GM19395 (cell line): ENCODE data around the gene SLC47A2.
"Not testable (repeated sequence)": the region's sequence is repeated elsewhere in the genome, so short reads cannot be mapped to it uniquely, and the experiment has no call there.

Experiments used
- ATAC-seq: cut with Tn5 transposase; IDR thresholded peaks from one replicate; pipeline ENCODE4 v1.9.1; 2021; ENCODE audit warnings: mild to moderate bottlenecking, moderate library complexity; ENCODE audit not compliant: unreplicated experiment

Gene SLC47A2, protein sequence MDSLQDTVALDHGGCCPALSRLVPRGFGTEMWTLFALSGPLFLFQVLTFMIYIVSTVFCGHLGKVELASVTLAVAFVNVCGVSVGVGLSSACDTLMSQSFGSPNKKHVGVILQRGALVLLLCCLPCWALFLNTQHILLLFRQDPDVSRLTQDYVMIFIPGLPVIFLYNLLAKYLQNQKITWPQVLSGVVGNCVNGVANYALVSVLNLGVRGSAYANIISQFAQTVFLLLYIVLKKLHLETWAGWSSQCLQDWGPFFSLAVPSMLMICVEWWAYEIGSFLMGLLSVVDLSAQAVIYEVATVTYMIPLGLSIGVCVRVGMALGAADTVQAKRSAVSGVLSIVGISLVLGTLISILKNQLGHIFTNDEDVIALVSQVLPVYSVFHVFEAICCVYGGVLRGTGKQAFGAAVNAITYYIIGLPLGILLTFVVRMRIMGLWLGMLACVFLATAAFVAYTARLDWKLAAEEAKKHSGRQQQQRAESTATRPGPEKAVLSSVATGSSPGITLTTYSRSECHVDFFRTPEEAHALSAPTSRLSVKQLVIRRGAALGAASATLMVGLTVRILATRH

DNA sequence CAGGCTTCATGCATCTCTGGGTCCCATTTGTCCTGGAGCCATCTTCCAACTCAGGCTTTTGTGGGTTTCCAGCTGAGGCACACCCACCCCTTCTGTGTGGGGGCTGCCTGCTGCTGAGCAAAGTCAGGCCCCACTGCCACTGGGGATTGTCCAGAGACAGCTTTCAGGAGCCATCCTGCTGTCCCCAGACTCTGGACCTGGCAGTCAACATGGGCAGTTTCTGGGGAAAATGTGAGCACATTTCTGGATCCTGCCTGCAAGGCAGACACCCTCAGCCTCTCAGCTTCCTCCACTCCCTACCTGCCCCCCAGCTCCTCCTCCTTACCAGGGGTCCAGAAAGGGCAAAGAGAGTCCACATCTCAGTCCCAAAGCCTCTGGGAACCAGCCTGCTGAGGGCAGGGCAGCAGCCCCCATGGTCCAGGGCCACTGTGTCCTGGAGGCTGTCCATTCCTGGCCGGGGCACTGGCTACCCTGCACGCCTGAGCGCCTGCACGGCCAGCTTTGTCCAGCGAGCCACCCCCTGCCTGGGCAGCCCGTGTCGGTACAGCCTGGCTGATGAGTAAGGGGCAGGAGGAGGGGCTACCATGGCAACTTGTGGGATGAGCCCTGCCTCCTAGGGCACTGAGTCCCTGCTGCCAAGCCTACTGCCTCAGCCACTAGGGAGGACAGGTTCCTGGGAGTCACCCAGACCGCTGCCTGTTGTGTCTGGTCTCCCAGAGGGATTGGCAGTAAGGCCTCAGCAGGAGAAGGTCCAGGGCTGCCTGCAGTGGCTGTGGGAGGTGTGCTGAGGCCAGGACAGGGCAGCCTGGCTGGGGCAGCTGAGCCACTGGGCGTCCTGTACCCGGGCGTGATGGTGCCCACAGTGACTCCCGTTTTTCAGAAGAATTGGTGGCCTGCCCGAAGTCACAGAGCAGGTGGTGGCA, at the start of gene SLC47A2:
Gene SLC47A2, minus strand, starts transcription at position 477 of the 923 bp plus-strand sequence. Its CDS starts 29 bp downstream, at position 448.
- no peak for ATAC-seq

DNA sequence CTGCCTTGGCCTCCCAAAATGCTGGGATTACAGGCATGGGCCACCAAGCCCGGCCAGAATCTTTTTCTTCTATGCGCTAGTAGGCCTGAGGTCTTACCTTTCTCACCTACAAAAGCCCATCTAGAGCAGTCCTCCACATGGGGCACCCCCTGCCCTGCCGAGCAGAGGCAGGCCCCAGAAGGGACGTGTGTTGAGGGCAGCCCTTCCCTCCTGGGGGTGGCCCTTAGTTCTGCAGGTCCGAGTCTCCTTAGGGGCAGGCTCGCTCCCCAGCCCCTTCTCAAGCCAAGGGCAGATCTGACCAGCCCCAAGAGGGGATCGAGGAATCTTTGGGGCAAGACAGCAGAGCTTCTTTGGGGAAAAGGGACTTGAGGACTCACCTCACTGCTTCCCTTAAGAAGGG, 49.6 kb upstream of the SLC47A2 start:
- ATAC-seq: no peak

DNA sequence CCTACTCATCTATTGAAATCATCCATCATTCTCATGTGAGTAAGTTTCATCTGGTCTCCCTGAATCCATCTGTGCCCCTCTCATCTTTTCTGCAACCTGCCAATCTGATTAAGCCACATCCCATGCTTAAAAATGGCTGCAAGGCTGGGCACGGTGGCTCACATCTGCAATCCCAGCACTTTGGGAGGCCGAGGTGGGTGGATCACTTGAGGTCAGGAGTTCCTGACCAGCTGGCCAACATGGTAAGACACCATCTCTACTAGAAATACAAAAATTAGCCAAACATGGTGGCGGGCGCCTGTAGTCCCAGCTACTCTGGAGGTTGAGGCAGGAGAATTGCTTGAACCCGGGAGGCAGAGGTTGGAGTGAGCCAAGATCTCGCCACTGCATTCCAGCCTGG, 47.6 kb upstream of the SLC47A2 start:
- not testable (repeated sequence) for ATAC-seq

DNA sequence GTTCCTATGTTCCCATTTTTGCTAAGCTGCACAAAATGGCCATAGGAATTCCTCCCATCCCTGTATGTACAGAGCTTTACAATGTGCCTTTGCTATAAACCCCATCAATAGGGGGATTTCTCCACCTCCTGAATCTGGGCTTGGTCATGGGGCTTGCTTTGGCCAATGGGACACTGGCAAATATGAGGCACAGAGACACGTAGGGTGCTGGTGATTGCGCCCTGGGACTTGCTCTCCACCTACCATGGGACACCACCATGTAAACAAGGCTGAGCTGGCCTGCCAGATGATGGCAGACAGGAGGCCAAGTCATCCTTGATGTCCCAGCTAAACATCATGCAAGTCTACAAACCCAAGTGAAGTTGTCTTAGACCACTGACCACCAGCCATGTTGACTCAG, 47.0 kb upstream of the SLC47A2 start:
- ATAC-seq: no peak

DNA sequence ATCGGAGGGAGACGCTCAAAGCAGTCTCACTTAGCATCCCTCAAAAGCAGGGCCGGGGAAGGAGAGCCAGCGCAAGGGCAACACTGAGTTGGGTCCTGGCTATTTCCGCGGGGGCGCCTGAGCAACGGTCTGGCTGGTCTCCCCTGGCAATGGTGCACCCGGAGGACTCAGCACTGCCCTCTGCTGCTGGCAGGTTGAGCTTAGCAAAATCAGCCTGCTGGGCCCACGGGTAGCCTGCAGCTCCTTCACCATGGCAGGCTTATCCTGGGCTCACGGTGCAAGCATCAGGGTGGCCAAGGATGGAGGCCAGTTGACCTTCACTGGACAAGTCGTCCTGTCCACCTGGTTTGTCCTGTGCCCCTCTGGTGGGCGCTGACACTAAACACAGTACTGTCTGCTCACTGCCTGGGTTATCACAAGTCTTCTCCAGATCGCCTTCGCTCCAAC, 46.2 kb upstream of the SLC47A2 start:
- ATAC-seq: no peak

DNA sequence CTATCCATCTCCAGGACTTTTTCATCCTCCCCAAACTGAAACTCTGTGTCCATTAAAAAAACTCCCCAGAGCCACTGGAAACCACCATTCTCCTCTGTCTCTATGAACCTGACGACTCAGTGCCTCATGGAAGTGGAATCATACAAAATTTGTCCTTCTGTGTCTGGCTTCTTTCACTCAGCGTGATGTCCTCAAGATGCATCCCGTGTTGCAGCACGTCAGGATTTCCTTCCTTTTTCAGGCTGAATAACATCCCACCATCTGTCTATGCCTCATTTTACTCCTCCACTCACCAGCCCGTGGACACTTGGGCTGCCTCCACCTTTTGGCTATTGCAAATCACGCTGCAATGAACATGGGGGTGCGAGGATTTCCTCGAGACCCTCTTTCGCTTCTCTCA, 44.4 kb upstream of the SLC47A2 start:
- no peak for ATAC-seq

DNA sequence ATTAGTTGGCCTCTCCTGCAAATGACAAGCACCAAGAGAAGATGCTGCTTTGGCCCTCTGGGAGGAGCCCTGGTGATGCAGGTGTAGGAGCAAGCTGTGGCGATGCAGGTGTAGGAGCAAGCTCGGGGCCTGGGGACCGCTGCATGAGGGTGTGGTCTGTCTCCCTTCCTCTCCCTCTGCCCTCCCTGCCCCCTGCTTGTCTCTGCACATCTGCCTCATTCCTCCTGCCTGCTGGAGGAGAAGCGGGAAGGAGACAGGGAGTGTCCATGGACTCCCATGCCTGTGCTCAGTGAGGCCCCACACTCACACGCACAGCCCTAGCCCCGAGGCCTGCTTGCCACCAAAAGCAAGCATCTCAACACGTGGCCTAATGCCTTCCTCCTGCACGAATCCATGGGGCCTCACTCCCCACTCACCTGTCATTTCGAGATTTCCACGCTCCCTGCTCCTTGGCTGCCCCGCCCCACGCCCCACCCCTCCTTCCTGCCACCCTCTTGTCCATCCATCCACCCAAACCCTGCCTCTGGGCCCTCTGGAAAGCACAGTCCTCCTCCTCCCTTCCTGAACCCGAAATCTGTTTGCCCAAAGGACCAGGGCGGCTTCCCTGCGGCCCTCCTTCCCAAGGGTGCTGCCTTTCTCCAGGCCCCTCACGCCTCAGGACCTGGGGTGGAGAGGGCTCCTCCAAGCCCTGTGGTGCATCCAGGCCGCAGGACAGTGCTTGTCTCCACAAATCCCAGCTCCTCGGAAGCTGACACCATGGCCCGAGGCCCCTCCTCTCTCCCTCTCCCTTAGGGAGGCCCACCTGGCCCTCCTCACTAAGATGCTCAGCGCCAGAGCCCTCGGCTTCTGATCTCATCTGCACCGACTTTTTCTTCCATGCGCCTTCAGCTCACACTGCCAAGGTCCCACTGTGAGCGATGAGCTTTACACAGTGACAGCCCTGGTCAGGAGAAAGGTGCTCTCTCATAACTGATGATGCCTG, 43.5 kb upstream of the SLC47A2 start:
- ATAC-seq: no peak

DNA sequence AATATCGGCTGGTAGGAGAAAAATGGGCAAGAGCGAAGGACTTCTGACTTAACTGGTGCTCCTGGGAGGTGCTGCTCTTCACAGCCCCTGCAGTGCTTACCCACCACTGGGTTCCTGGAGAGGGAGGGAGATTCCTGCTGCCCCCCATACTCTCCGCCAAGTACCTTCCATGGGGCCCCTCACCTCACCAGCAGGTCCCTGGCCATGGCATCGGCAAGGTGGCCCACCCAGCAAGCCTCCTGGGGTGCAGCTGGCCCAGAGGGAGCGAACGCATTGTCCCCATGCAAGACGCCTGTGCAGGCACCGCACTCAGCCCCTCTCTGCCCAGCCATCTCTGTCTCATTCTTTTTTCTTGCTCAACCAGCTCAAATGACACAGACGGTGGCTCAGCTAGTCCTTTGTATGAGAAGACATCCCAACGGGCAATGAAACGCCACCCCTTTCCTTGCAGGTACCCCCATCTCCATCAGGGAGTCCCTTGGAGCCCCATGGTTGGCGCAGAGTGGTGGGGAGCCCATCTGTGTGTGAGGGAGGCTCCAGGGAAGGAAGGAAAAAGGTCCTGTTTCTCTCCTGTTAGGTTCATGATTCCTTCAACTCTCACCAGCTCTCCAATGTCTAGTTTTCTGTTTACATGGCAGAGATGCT, 41.3 kb upstream of the SLC47A2 start:
- ATAC-seq: no peak

DNA sequence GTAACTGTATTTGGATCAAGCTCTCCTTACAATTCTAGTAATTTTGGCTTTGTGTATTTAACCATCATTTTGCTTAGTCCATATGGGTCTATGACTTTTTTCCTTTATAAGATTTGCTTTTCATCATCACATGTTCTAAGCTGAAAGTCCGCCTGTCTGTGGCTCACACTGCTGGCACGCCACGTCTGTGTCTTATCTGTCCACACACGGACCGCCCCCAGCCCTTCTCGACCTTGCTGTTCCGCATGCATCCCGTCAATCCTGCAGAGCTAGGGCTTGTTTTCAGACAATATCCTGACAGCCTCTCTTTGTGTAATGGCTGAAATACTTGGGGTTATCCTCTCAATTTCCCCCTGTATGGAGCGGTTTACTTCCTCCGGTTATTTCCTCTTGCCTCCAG, 40.2 kb upstream of the SLC47A2 start:
- ATAC-seq: no peak

DNA sequence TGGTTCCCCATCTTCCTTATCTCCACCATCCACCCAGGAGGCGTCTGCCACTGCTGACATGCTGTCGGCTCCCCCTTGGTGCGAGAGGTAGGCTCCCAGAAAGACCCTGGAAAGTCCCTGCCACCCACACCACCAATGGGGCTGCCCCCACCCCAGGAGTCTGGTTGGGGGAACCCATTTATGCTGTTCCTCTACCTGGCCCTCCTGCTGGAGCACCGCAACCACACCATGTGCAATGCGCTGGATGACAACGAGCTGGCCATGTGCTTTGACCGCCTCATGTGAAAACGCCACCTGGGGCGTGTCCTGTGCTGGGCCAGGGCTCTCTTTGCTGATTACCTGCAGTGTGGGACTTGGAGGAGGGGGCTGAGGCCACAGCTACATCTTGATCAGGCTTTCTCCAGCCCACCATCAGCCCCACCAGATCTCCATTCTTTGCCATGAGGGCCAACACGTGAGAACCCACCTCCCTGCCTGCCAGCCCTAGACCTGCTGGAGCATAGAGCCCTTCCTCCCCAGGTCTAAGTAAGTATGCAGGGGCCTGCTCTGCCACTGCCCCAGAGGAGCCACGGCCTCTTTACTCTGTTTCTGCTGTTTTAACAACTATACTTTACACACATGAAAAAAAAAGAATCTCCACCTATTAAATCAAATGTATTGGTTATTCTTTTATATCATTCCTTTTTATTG, 39.6 kb upstream of the SLC47A2 start:
- ATAC-seq: no peak

DNA sequence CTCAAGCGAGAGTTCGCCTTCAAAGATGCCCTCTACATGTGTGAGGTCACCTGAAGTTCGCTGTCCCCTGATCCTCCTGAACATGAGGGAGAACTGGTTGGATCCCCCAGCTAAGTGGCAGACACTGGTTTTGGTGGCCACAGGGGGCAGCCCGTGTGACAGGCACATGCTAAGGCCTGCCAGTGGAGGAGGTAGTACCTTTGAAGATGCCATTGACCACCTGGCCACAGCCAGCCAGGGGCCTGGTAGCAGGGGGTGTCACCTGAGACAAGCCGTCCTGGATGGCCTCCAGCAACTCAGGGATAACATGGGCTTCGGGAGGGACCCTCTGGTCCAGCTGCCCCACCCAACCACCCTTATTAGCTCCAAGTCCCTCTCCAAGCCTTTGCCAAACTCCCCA, 39.0 kb upstream of the SLC47A2 start:
- no peak for ATAC-seq

DNA sequence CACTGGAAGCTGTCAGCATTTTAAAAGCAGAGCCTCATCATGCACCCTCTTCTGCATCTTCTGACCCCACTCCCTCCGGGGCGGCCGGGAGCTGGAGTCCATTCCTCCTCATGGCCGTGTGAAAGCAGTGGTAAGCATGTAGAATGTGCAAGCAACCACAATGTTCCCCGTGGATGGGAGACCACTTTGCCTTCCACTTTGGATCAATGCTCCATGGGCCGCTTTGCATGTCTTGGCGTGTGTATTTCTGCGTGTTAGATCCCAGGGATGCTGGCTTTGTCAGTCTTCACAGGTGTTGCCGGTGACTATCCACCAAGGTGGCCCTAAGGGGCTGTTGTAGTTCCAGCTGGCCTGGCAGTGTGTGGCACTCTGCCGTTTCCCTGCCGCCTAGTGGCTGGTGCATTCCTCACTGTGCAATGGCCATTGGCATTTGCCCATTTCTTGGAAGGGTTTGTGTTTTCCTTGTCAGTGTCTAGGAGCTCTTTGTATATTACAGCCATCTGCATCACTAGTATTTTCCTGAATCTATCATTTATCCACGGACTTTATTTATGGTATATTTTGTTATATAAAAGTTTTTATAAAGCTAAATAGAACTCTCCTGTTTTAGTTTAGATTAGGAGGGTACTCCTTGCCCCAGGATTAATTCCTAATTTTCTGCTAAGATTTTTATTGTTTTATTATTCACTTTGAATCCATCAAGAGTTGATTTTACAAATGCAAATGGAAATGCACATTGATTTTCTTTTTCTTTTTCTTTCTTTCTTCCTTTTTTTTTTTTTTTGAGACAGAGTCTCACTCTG, 37.5 kb upstream of the SLC47A2 start:
- ATAC-seq: no peak

DNA sequence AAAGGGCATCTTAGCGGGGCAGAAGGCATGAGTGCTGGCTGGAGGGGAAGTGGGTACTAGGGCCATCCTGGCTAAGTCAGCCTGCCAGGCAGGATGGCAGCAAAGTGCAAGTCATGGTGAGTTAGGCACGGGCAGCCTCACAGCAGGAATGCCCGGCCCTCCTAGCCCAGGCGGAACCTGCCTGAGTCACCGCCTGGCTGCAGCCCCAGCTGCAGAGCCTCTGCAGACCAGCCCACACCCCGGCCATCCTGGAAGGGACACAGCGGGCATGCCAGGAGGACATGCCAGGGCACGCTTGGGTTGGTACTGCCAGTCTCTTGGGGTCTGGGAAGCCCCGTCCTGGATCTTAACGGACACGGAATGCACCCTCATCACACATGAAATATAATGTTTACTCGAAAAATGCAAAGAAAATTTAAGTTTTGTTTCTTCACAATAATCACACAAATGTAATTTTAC, 36.7 kb upstream of the SLC47A2 start:
- no peak for ATAC-seq

DNA sequence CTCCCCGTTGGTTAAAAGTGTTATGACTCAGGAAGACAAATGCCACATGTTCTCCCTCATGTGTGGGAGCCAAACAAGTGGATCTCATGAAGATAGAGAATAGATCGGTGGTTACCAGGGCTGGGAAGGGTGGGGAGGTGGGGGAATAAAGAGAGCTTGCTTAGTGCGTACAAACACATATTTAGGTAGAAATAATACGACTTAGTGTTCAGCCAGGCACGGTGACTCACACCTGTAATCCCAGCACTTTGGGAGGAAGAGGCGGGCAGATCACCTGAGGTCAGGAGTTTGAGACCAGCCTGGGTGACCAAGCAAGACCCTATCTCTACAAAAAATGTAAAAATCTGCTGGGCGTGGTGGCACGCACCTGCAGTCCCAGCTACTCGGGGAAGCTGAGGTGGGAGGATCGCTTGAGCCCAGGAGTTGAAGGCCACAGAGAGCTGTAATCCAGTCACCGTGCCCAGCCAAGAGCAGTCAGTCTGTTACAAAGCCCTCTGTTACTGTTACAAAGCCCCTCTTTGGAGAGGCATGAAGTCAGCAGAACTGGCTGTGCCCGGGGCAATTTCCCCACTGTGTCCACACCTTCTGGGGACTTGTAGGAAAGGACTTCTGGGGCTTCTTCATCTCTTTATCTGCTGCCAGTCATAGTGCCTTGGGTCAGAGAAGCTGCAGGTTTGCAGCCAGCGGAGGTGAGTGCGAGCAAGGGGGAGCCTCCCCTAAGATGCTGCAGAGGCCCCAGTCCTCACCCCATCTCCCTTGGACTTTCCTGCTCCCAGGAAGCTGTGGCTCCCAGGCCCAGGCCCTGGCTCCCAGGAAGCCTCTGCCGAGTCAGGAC, 36.0 kb upstream of the SLC47A2 start:
- no peak for ATAC-seq

DNA sequence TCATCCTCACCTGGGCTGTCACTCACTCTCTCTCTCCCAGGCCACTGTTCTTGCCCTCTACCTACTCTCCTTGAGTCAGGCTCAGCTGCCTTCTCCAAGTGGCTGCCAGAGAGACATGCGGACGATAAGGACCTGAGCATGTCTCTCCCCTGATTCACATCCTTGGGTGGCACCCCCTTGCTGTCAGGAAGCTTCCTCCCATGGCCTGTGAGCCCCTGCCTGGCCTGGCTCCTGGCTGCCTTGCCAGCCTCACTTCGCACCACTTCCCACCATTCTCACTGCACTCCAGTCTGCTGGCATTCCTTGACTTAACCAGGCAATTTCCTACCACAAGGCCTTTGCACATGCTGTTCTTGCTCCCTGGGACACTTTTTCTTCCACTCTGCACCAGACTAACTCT, 34.5 kb upstream of the SLC47A2 start:
- no peak for ATAC-seq

DNA sequence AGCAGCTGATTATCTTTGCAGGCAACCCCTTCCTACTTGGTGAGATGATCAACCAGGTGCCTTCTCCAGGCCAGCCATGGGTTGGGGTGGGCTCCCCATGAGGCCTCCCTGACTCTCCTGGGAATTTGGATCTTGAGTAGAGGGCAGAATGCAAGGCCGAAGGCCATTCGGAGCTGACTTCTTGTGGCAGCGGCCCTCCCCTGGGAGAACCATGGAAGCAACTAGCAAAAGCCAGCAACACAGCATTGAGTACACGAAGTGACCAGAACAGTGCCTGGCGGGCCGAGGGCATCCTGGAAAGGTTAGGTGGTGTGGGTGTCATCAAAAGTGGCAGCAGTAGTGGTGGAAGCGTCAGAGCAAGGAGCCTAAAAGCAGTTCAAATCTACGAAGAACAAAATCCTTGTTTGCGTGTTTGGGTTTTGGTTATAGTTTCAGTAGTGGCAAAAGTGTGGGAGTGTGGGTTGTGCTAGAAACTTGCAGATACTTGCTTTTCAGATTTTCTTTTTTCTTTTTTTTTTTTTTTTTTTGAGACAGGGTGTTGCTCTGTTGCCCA, 33.7 kb upstream of the SLC47A2 start:
- no peak for ATAC-seq

DNA sequence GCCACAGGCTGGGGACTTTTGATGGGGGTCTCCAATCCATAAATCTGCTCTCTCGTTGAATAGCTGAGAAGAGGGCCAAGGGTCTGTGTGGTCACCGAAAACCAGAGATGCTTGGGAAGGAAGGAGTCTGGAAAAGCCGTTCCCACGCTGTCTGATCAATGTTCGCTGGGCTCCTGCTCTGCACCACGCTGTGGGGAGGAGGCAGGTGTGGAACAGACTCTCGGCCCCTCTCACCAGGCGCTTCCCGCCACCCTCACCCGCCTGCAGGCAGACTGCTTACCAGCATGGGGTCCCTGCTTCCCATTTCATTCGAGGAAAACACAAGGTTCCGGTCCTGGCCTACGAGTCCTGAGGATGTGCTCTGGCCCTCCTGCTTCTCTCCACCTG, 32.4 kb upstream of the SLC47A2 start:
- no peak for ATAC-seq
